ENCODE data around the gene PAK5.

Gene PAK5

DNA sequence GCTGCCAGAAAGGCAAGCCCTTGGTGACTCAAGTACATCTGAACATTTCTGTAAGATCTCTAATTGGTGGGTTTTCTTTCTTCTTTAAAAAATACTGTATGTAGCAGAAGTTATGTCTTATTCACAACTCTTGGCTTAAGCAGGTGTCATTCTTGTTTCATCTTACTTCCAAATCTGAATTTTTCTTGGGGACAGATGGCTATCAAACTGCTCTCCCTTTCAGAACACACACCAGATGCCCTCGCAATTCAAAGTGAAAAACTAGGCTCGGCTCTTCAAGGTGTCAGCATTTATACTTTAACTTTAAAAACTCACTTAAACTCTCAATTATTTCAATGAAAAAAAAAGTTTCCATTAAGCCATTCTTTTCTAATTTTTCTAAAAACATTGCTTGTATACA, 49.7 kb downstream of the PAK5 start:
- no peak for DNase-seq (ENCODE audit: low spot score)

DNA sequence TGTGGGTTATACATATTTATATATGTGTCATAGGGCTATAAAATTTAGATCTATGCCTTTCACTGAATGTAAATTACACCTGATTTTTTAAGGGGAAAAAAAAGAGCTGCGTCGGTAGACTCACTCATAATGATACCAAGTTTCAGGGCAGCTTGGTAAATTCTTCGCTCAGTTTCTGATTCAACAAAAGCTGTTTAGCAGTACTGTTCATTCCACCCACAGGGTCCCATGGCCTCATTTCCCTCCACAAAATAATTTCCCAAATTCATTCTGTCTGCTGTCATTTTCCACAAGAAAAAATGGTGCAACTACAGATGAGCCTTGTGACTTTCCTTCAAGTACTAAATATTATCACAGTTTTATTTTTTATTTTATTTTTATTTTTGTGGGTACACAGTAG, 63.7 kb downstream of the PAK5 start:
- no peak for DNase-seq (ENCODE audit: low spot score)

GRCh38 chr20:9769954-9770353, 68.9 kb downstream of the PAK5 start:
- no peak for DNase-seq (ENCODE audit: low spot score)

DNA sequence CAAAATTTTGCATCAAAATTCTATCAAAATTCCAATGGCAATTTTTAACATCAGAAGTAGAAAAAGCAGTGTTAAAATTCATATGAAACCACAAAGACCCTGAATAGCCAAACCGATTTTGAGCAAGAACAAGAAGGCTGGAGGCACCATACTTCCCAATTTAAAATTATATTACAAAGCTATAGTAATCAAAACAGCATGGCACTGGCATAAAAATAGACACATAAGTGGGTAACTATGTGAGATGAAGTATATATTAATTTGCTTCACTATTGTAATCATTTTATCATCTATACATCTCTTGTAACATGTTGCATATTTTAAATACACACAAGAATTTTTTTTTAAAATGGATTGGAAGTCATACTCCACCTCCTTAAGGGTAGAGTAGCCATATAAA, 77.4 kb downstream of the PAK5 start:
- DNase-seq (ENCODE audit: low spot score), result no peak

GRCh38 chr20:9759392-9759791, 79.5 kb downstream of the PAK5 start:
- DNase-seq (ENCODE audit: low spot score), result no peak

- no peak for DNase-seq (ENCODE audit: low spot score)
Observed at GRCh38 chr20:9758752-9759151, 80.1 kb downstream of the PAK5 start.

GRCh38 chr20:9756660-9757059, 82.2 kb downstream of the PAK5 start:
- no peak for DNase-seq (ENCODE audit: low spot score)

DNA sequence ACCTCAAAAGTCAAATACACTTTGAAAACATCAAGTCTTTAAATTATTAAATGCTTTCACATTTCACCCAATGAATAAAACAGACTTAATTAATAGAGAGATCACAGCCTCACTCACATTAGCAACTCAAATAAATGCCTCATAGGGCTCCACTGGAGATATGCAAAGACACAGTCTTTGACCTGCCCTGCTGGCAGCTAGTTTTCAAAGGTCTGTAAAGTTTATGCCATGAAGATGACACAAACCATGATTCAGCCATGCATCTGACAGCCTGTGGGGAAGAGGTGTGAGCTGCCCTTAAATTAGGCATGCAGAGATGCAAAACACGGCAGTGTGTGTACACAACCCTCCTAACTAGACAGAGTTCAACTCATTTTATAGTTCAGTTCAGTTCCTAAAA, 83.6 kb downstream of the PAK5 start:
- DNase-seq (ENCODE audit: low spot score), result no peak

- DNase-seq (ENCODE audit: low spot score), result no peak
Observed at GRCh38 chr20:9744551-9744950, 94.3 kb downstream of the PAK5 start.

DNA sequence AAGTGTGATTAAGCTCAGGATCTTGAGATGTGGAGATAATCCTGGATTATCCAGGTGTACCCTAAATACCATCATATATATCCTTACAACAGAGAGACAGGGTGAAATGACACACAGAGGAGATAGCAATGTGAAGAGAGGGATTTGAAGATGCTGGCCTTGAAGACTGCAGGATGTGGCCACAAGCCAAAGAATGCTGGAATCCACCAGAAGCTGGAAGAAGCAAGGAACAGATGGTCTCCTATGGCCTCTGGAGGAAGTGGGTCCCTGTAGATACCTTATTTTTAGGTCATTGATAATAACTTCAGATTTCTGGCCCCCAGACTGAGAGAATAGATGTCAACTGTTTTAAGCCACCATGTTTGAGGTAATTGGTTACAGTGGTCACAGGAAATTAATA, 95.0 kb downstream of the PAK5 start:
- no peak for DNase-seq (ENCODE audit: low spot score)

GRCh38 chr20:9742821-9743220, 96.1 kb downstream of the PAK5 start:
- DNase-seq (ENCODE audit: low spot score), result no peak

- DNase-seq (ENCODE audit: low spot score), result no peak
Observed at GRCh38 chr20:9741996-9742395, 96.9 kb downstream of the PAK5 start.

- DNase-seq (ENCODE audit: low spot score), result no peak
Observed at GRCh38 chr20:9740486-9740885, 98.4 kb downstream of the PAK5 start.

DNA sequence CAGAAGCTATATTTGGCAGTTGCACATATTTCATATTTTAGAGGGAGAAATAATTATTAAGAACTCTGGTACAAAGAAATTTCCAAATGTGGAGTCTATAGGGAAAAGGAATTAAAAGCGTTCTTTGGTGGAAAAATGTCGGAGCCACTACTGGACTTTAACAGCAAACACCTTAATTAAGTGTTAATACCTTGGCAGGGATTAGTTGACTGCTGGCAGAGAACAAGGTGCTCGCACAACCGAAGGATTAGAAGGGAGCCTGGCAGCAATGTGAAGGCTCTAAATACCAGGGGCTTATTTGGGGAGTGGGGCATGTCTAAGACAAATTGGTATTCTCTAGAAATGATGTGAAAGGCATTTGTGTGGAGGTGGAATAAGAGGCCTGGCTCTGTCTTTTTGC, 98.9 kb downstream of the PAK5 start:
- no peak for DNase-seq (ENCODE audit: low spot score)

DNA sequence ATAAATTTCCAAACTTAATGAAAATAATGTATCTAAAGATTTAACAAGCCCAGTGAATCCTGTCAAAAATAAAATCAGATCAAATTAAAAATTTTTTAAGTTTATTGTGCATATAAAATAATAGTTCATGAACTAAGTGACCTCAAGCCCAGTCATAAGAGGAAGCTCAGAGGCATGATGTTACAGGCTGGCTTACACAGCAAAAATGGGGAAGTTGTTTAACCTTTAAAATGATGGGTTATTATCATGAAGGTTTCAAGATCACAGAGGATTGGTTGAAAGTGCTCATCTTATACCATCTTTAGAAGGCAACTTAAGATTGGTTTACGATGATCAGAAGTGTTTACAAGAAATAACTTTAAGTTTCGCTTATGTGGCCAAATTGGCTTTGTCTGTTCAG, 102.5 kb downstream of the PAK5 start:
- DNase-seq (ENCODE audit: low spot score), result no peak

DNA sequence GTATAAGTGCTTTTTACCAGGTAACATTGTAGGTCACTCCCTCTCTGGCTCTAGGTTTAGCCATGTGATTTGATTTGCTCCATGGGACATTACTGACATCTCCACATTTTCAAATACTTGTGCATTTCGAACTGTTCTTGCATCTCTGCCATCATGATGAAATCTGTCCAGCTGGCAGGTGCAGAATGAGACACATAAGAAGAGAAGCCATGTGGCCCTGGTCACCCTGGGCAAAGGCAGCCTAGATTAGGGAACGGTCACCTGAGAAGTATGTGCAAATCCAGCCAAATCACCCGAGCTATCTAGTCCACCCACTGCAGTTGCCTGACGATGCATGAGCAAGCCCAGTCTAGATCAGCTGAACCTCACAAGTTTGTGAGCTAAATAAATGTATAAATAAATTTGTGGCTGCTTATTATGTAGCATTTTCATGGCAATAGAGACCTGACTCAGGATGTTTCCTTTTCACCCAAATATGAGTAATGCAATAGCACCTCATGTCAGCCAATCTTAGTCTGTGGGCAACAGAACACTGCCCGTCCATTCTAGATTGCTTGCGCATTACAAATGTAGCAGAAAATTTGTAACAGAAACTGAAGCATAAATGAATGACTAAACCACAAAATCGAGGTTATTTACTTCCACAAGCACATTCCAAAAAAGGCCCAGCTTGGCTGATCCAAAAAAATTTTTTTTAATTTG, 115.2 kb downstream of the PAK5 start:
- DNase-seq (ENCODE audit: low spot score), result no peak

DNA sequence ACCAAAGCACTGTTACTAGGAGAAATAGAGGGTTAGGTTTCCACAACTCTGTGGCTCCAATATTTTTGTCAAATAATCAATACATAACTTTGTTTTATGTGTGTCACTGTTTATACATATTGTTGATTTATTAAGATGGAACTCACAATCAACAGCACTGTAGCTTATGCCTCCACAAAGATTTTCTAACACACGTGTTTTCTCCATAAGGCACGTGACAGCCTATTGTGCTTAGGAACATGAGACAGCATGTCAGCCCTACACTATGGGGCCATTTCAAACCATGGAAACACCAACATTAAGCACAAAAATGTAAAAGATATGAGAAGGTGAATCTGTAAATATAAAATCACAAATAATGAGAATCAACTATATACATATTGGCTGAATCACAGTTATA, 127.0 kb downstream of the PAK5 start:
- DNase-seq (ENCODE audit: low spot score), result no peak

GRCh38 chr20:9710685-9711084, 128.2 kb downstream of the PAK5 start:
- no peak for DNase-seq (ENCODE audit: low spot score)

GRCh38 chr20:9705722-9706476, 133.0 kb downstream of the PAK5 start:
- DNase-seq (ENCODE audit: low spot score), result no peak

DNA sequence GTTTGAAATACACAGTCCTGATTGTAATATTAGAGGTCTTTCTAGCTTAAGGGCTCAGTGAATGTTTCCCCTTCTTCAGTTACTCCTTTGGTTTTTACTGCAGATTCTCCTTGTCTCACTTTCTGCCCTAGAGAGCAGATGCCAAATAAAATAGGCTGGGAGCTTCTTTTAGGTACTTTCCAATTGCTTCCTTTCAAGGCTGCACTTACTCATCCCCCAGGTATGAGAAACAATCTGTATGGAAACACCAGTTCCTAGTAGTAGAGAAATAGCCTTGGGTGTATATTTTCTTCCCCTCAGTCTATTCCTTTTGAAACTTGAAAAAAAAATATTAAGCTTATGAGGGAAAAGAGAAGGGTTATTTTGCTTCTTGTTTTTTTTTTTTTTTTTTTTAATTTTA, 139.7 kb downstream of the PAK5 start:
- no peak for DNase-seq (ENCODE audit: low spot score)

- DNase-seq (ENCODE audit: low spot score), result no peak
Observed at GRCh38 chr20:9689041-9689440, 149.8 kb downstream of the PAK5 start.

DNA sequence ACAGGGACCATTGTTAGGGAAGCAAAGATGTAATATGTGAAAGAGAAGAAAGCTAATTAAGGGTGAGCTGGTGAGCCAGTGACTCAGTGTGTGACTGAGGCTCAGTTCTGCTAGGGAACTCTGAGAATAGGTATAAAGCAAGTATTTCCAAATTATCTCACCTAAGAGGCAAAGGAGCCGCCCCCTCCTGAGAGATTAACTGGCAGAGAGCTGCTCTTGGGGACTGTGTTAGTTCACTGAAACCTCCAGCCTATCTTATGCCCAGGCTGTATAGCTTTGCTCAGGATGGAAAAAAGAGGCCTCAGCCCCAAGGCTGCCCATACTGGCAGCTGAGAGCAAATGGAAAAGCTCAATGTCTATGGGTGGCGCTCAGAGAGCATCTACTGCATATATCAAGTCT, 152.0 kb downstream of the PAK5 start:
- DNase-seq (ENCODE audit: low spot score), result no peak

DNA sequence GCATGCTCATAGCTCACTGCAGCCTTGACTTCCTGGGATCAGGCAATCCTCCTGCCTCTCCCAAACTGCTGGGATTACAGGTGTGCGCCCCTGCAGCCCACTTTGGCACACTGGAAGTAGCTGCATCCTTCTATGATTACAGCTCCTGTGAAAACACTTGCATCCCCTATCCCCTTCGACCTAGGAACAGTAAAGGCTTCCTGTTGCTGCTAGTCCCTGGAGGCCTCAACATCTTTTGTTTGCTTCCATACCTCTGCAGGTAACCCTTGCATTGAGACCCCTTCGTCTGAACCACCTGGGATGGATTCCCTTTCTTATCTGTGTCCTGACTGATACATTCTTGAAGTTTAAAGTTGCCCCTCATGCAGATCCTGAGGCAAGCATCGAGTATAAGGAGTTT, 152.4 kb downstream of the PAK5 start:
- no peak for DNase-seq (ENCODE audit: low spot score)

- no peak for DNase-seq (ENCODE audit: low spot score)
Observed at GRCh38 chr20:9686001-9686400, 152.9 kb downstream of the PAK5 start.

Data from ecto neural progenitor cell (in vitro differentiated cells).